GF-D8 (cell line): Measurements from ENCODE around the gene ATP2B2.

Experiments used
- DNase-seq: peaks from one replicate; lab custom pipeline; 2025; lab: John Stamatoyannopoulos, UW

Gene ATP2B2

DNA sequence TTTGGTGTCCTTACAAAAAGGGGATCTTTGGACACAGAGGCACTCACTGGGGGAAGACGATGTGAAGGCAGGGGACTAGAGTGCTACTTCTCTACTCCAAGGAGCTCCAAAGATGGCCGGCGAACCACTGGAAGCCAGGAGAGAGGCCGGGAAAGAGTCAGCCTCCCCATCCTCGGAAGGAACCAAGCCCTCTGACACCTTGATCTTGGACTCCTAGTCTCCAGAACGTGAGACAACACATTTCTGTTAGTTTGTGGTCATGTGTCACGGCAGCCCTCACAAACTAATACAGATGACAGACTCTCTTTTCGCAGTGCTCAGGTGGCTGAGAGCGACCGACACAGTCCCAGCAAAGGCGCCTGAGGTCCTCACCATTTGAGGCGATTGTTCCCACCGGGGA lies 24.4 kb upstream of the ATP2B2 start:
- DNase-seq, result no peak

DNA sequence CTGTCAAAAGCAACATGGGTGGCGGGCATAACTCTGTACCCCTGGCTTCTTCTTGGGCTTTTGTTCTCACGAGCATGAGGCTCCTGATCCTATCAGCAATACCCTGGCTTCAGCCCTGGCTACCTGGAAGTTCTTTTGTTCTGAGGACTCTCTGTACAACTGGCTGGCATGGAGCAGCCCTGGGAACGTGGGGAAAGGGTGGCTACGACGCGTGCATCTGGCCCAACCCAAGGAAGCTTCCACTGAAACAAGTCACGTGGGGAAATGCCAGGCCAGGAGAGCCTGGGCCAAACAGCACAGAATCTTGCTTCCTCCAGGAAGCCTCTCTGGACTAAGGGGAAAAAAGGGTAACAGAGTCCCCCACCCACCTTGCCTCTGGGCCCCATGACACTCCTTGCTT lies 22.7 kb upstream of the ATP2B2 start:
- DNase-seq, result no peak

DNA sequence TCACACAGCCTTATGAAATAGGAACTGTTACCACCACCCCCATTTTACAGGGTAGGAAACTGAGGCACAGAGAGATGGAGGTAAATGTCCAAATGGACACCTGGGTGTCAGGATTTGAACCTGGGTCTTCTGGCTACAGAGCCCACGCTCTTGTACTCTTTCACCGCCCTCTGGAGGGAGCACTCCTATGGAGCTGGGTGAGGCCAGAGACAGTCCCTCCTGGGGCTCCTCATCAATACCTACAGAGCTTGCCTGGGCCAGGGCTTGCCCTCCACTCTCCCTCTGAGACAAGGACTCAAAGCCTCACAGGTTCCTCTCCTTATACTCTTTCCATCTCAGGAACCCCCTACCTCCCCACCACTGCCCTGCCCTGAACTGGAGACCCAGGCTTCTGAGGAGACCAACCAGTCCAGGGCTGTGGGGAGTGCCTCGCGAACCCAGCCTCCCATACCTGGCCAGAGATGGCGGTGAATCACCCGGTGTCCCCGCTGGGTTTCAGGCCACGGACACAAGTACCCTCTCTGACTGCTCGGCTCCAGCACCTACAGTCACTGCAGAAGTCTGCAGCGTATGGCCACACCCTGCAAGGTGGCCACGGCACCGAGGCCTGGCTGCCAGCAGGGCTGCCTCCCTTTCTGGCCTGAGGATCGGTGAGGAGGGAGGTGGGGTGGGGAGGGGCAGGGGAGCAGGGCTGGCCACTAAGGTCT lies 22.1 kb upstream of the ATP2B2 start:
- DNase-seq, result no peak

DNA sequence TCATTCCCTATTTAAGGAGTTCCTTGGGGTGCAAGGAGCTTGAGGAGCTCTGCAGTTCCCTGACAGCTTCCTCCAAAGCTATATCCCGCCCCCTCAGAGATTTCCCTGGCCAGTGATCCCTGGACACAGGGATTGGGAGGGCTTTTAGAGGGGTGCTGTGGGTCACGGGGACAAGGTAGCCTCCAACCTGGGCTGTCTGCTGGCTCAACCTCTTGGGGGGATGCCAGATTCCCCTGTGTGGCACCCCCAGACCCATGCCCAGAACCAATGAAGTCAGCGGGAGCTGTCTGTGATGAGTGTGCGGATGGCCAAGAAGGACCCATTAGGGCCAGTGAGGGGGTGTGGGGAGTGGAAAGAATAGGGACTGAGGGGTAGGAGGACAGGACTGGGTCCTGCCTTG lies 21.0 kb upstream of the ATP2B2 start:
- no peak for DNase-seq

DNA sequence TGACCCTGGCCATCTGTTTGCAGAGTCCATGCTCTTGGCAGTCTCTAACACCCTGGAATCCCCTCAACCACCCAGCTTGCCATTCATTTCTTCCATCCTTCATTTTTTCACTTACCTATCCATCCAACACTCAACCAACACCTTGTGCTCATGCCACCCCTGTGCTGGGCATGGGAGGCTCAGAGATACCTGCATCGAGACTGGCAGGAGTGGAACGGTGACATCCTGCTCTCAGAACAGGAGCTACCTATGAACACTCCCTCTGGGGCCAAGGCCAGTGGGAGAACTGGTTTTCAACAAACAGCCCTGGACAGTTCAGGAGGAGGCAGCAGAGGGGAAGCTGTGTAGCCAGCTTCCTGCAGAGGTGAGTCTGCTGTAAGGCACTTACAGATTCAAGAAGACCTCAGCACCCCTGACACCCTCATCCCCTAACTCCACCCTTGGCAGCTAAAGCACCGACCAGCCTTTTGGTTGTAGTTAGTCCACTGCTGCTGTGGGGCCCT lies 19.5 kb upstream of the ATP2B2 start:
- no peak for DNase-seq

DNA sequence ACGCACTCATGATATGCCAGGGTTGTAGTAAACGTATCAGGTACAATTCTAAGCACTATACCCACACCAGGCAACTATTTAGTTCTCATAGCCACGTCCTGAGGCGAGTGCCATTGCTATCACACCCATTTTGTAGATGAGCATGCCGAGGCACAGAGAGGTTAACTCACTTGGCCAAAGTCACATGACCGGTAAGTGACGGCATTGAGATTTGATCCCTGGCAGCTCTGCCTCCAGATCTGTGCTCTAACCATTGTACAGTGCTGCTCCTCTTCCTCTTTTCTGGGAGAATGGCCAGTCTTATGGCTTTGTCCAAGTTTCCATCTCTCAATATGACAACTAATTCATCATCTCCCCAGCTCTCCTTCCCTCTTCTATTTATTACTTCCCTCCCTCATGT lies 18.9 kb upstream of the ATP2B2 start:
- DNase-seq, result no peak

- no peak for DNase-seq
Measured at GRCh38 chr3:10523561-10523960, 18.2 kb upstream of the ATP2B2 start.

GRCh38 chr3:10522646-10523303 lies 17.4 kb upstream of the ATP2B2 start:
- DNase-seq, result no peak

- no peak for DNase-seq
Measured at GRCh38 chr3:10521772-10522441, 16.5 kb upstream of the ATP2B2 start.

DNA sequence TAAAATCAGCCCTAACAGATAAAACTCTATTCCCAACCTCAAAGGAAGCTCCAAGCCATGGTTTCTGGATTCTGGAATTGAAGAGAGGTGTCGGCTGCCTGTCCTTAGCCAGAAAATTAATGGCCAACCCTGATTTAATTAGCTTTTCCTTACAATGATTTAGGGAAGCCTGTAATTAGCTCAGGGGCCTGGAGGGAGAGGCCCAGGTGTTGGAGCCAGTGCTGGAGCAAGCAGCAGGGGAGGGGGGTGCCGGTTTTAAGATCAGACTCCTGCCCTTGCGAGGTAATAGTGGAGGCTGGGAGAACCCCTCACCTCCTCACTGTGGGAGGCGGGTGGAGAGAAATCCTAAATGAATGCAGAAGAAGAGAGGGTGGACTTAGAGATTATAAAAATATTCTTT lies 14.7 kb upstream of the ATP2B2 start:
- no peak for DNase-seq

GRCh38 chr3:10519236-10519635 lies 13.8 kb upstream of the ATP2B2 start:
- no peak for DNase-seq

DNA sequence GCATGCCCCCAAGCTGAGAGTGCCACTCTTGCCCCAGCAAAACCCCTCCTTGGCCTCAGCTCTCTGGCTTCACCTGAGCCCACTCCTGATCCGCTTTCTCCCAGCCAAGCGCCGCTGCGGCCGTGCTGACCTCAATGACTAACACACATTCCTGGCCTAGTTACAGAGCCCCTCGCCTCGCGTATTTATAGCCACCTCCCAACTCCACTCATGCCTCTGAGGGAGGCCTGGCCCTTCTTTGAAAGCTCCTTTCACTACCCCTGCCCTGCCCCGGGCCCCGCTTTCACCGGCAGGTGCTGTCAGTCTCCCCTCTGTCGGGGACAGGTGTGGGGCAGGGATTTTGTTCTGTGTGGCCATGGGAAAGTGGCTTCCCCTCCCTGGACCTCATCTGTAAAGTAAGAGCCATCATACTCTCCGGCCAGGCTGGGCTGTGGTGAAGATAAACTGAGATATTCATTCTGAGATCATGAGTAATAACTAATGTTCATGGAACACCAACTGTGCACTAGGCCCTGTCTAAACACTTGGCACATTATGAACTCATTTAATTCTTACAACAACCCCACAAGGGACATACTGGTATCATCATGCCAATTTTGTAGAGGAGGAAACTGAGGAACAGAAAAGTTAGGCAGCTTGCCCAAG lies 13.2 kb upstream of the ATP2B2 start:
- no peak for DNase-seq

DNA sequence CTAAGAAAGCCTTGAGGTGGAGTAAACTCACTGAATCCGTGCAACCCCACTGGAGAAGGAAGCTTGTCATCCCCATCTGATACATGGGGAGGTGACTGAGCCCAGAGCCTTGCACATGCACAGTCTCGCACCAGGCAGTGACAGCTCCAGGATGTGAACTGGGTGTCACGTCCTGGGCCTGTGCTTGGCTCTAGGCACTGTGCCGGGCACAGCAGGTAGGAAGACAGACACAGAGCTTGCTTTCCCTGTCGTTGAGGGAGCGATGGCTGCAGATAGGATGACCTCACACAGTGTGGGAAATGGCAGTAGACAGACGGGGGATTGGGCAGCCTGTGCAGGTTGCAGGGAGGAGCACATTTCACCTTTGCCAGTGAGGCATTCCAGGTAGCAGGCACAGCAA lies 12.2 kb upstream of the ATP2B2 start:
- no peak for DNase-seq

GRCh38 chr3:10516544-10517452 lies 11.4 kb upstream of the ATP2B2 start:
- DNase-seq, result no peak

- no peak for DNase-seq
Measured at GRCh38 chr3:10515884-10516495, 10.6 kb upstream of the ATP2B2 start.

- DNase-seq, result no peak
Measured at GRCh38 chr3:10515396-10515795, 10.0 kb upstream of the ATP2B2 start.

DNA sequence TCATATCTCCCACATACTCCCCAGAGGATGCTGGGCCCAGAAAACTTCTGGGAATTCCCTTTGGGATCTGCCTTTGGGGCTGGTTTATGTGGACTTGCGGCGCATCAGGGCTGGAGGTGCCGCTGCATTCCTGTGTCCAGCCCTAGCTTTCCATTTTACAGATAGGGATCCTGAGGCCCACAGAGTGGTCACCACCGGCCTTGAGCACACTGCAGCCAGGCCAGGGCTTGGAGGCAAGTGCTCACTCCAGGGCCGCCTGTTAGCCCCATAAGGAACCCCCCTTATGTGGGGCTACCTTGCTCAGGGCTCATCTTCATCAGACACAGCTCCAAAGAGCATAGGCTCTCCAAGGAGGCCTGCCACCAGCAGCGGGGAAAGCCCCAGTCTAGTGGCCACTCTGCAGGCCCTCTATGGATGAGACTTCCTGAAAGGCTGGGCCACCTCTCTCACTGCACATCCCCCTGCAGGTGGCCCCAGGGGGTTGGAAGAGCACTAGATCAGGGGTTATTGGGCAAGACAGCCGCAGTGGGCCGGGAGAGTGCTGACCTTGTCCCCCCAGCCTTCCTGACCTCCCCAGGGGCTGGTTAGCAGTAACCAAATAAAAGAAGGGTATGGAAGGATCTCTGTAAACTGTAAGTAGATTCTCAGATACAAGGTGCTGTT lies 9.2 kb upstream of the ATP2B2 start:
- DNase-seq, result no peak

DNA sequence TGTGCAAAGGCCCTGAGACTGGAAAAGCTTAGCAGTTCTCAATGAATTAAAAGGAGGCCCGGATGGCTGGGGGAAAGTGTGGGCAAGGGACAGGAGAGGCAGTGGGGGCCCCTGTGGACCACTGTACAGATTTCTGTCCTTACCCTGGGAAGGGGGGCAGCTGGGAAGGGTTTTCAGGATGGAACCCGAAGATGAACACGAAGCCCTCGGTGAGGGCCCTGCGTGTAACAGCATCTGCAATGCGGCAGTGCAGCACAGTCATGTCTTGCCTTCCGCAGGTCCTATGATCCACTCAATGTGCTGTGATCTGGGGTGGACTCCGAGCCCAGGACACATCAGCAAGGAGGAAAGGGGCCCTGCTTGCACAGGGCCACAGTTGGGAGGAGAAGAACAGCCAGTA lies 7.9 kb upstream of the ATP2B2 start:
- no peak for DNase-seq

GRCh38 chr3:10512687-10513086 lies 7.3 kb upstream of the ATP2B2 start:
- DNase-seq, result no peak

DNA sequence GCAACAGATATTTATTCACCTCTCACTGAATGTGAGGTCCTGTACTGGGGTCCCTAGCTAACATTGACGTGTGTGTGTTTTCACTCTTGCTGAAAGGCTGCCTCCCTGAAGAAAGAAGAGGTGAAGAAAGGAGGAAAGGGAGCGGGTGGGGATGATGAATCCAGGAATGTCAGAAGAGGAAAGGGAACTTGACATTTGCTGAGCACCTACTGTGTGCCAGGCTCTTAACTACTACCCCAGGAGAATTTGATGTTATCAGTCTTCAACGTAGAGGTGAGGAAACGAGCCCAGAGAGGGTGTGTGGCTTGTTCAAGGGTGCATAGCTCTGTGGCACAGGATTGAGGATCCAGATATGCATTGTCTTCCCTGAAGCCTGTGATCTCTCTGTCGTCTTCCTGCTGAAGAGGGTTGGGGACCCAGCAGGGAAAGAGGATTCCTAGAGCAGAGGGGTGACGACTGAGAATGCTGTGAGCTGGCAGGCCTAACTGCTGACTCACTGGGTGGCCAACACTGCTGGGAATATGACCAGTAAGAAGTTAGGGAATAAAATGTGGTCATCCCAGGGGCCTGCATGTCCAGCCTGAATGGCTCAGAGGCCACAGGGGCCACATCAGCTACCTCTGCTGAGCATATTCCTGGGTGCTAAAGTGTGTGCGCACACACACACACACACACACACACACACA lies 6.6 kb upstream of the ATP2B2 start:
- no peak for DNase-seq
